ENCODE data around the gene RAD51. TPM values are rescaled to one million over a fixed set of nuclear protein-coding genes. Genes with fewer than 3 reads are reported as not detected.

The RAD51 gene
- total RNA-seq, 1 experiment from 2014 or later, result 14.5 TPM

GRCh38 chr15:40695469-40695890 lies 506 bp downstream of the RAD51 start:
- peaks cover 6% of the 10 kb centered on the region for H3K4me1 Mint-ChIP-seq (ENCODE audit: low read depth, unreplicated experiment)
- peak; percentile 5 for DNase-seq
- intact Hi-C loops (cut with micrococcal nuclease; ENCODE audit: unreplicated experiment), result no loop called here
- TF ChIP-seq CTCF (IDR thresholded peaks at IDR 0.05; ENCODE audit: unreplicated experiment), result no peak
- CTCF ChIA-PET, result interaction anchor here (0.7 to 1.4 kb wide), 2 partner anchors 178 to 198 kb away, joined by 3 to 4 read pairs; no protein-coding TSS in a partner anchor
- H3K27me3 Mint-ChIP-seq (ENCODE audit: unreplicated experiment), result no peaks in the 10 kb centered on the region
- peak overlapping the region; percentile 12 for H3K27ac Mint-ChIP-seq (ENCODE audit: unreplicated experiment)
- peaks cover 23% of the 10 kb centered on the region for H3K36me3 Mint-ChIP-seq (ENCODE audit: insufficient read depth, unreplicated experiment)
- H3K4me3 Mint-ChIP-seq (ENCODE audit: low read depth, unreplicated experiment), result peak overlapping the region; percentile 86
- H3K9me3 Mint-ChIP-seq (ENCODE audit: low read depth, unreplicated experiment), result no peaks in the 10 kb centered on the region
- TSS peak; percentile 31 for BruUV-seq (replicated peaks)

DNA sequence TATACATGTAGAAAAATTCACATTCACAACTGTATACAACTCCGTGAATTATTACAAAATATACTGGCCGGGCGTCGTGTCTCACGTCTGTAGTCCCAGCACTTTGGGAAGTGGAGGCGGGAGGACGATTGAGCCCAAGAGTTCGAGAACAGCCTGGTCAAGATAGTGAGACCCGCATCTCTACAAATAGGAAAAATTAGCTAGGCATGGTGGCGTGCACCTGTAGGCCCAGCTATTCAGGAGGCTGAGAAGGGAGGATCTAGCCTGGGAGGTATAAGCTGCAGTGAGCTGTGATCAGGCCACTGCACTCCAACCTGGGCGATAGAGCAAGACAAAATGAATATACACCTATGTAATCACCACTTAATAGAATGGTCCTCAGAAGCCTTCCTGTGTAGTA lies 1.3 kb downstream of the RAD51 start:
- H3K4me3 Mint-ChIP-seq (ENCODE audit: low read depth, unreplicated experiment), result peak overlapping the region; percentile 86
- H3K27ac Mint-ChIP-seq (ENCODE audit: unreplicated experiment), result no peak overlapping the region
- peaks cover 6% of the 10 kb centered on the region for H3K4me1 Mint-ChIP-seq (ENCODE audit: low read depth, unreplicated experiment)
- CTCF ChIA-PET, result interaction anchor here (0.7 kb wide), 1 partner anchor 198 kb away, joined by 3 read pairs; no protein-coding TSS in a partner anchor
- H3K36me3 Mint-ChIP-seq (ENCODE audit: insufficient read depth, unreplicated experiment), result peaks cover 23% of the 10 kb centered on the region
- intact Hi-C loops (cut with micrococcal nuclease; ENCODE audit: unreplicated experiment), result no loop called here
- BruUV-seq (replicated peaks), result no TSS peak
- H3K9me3 Mint-ChIP-seq (ENCODE audit: low read depth, unreplicated experiment), result no peaks in the 10 kb centered on the region
- no peaks in the 10 kb centered on the region for H3K27me3 Mint-ChIP-seq (ENCODE audit: unreplicated experiment)
- TF ChIP-seq CTCF (IDR thresholded peaks at IDR 0.05; ENCODE audit: unreplicated experiment), result no peak
- DNase-seq, result no peak

GRCh38 chr15:40697916-40698315 lies 2.9 kb downstream of the RAD51 start:
- no peak for DNase-seq
- no peak overlapping the region for H3K4me3 Mint-ChIP-seq (ENCODE audit: low read depth, unreplicated experiment)
- peaks cover 25% of the 10 kb centered on the region for H3K36me3 Mint-ChIP-seq (ENCODE audit: insufficient read depth, unreplicated experiment)
- peaks cover 6% of the 10 kb centered on the region for H3K4me1 Mint-ChIP-seq (ENCODE audit: low read depth, unreplicated experiment)
- no TSS peak for BruUV-seq (replicated peaks)
- TF ChIP-seq CTCF (IDR thresholded peaks at IDR 0.05; ENCODE audit: unreplicated experiment), result no peak
- no peaks in the 10 kb centered on the region for H3K27me3 Mint-ChIP-seq (ENCODE audit: unreplicated experiment)
- H3K9me3 Mint-ChIP-seq (ENCODE audit: low read depth, unreplicated experiment), result no peaks in the 10 kb centered on the region
- H3K27ac Mint-ChIP-seq (ENCODE audit: unreplicated experiment), result no peak overlapping the region
- intact Hi-C loops (cut with micrococcal nuclease; ENCODE audit: unreplicated experiment), result no loop called here
- CTCF ChIA-PET, result no interaction called here

- no peak overlapping the region for H3K4me3 Mint-ChIP-seq (ENCODE audit: low read depth, unreplicated experiment)
- no TSS peak for BruUV-seq (replicated peaks)
- H3K36me3 Mint-ChIP-seq (ENCODE audit: insufficient read depth, unreplicated experiment), result peaks cover 10% of the 10 kb centered on the region
- no peak for DNase-seq
- intact Hi-C loops (cut with micrococcal nuclease; ENCODE audit: unreplicated experiment), result no loop called here
- CTCF ChIA-PET, result no interaction called here
- no peak overlapping the region for H3K27ac Mint-ChIP-seq (ENCODE audit: unreplicated experiment)
- TF ChIP-seq CTCF (IDR thresholded peaks at IDR 0.05; ENCODE audit: unreplicated experiment), result no peak
- no peaks in the 10 kb centered on the region for H3K9me3 Mint-ChIP-seq (ENCODE audit: low read depth, unreplicated experiment)
- no peaks in the 10 kb centered on the region for H3K4me1 Mint-ChIP-seq (ENCODE audit: low read depth, unreplicated experiment)
- no peaks in the 10 kb centered on the region for H3K27me3 Mint-ChIP-seq (ENCODE audit: unreplicated experiment)
Measured at GRCh38 chr15:40702077-40702476, 7.1 kb downstream of the RAD51 start.

Data from Calu3 (cell line).